Non-pigmented ciliary epithelial cell (primary cell): ENCODE measurements around the gene IGF2.

Experiments used
- DNase-seq: peaks from one replicate; pipeline ENCODE4 v3.0.0-alpha.2; 2010; ENCODE audit warnings: low read depth

The IGF2 gene

DNA sequence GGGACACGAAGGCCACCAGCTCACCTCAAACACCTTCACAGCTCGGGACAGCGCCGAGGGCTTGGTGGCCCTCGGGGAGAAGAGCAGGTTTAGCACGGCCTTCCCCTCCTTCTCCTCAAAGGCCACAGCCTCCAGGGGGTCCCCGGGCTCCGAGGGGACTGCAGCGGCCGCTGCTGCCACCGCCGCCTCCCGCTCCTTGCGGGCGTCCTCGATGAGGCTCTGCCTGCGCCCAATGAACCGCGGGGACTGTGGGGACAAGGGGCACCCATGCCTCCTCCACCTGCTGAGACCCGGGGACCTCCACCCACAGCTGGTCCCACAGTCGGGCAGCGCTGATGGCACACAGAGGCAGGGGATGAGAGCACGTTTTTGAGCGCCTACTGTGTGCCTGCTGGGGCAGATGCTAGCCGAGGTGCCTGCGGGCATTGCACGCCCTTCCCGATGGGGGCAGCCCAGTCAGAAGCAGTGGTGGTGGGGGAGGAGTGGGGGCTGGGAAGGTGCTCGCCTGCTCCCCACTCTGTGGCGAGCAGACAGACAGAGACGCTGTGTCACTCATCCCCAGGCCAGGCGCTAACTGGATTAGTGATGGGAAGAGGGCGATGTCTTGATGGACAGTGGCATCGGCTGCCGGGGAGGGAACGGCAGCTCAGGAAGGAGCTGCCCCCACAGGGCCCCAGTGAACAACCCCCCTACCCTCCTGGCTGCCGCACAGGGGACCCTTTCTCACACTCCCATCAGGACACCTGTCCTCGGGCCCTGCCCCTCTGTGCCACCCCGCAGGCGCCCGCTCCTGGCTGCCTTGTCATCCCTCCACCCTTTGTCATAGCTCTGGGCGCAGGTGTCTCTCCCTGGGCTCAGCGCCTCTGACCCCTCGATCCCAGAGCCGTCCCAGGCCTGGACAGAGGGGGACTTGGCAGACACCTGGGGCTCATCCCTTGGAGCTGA is 30.7 kb upstream of the IGF2 start:
- DNase-seq = no peak

DNA sequence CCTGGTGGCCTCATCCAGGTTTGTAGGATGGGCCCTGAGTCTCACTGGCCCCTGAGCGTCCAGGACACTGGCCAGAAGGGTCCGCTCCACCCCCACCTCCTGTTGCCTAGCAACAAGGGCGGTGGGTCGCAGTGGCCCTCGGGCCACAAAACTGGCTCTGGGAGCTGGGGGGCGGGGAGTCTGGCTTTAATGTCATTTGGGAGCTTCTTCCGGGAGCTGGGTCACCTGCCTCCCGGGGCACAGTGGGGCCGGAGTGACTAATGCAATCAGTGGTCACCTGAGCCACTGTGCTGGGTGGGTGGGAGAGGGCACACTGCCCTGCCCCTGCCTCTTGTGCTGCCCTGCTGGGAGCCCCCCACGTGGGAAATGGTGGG is 29.8 kb upstream of the IGF2 start:
- no peak for DNase-seq

DNA sequence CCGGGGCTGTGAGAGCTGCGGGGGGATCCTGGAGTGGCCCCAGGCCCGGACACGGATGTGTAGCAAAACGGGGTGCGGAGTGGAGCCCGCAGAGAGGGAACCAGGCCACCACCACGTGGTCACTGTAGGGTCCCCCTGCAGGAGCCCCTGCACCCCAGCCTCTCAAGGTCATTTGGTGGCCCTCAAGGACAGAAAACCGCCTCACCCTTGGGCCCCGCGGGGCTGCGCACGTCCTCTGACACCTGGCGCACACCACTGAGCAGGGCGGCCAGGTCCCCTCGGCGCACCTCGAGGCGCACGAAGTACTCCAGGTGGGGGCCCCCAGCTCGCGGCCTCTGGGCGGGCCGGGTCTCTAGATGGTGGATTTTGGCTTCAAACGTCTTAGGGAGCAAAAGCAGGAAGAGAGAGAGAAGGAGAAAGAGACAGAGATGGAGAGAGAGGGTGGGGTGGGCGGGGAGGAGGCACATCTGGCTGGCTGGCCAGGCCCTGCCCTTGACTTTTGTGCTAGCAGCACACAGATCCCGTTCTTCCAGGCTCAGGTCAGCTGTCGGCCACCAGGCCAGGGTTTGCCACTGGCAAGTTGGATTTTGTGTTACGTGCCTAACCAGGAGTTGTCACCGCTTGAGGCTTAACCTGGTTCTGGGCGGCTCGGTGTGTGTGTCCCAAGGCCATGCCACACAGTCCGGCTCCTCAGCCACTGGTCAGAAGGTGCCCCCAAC is 29.3 kb upstream of the IGF2 start:
- DNase-seq = no peak

DNA sequence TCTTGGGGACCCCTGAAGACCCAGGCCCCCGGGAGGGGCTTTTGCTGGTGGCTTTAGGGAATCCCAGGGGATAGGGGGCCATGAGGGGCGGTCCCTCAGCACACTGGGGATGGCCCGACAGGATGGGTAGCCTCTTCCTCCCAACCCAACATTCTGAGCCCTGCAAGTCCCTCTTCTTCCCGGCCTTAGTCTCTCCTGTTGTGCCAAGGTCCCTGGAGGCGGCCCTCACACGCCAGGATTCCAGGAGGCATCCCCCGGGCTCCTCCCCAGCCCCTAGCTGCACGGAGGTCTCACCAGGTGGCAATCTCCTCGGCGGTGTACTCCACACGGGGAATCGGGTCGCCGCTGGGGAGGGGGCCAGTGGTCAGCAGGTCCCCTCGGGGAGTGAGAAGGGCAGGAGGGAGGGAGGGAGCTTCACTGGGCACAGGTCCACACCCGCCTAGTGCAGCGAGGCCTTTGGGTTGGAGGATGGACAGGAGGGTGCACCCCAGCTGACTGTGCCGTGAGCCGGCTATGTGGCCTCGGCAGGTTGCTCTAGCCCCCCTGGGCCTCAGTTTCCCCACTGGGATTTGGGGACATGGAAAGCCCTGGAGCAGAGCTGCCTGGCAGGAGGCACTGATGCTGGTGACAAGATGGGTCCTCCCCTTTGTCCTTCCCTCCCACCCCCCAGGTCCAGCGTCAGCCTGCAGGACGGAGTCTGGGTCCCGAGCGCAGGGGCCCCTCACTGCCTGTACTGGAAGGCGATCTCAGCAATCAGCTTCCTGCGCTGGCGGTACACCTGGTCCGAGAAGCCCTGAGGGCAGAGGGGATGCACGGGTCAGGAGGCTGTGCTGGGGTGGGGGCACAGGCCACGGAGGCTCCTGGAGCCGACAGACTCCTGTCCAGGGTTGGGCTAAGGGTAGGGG is 28.2 kb upstream of the IGF2 start:
- DNase-seq = no peak

DNA sequence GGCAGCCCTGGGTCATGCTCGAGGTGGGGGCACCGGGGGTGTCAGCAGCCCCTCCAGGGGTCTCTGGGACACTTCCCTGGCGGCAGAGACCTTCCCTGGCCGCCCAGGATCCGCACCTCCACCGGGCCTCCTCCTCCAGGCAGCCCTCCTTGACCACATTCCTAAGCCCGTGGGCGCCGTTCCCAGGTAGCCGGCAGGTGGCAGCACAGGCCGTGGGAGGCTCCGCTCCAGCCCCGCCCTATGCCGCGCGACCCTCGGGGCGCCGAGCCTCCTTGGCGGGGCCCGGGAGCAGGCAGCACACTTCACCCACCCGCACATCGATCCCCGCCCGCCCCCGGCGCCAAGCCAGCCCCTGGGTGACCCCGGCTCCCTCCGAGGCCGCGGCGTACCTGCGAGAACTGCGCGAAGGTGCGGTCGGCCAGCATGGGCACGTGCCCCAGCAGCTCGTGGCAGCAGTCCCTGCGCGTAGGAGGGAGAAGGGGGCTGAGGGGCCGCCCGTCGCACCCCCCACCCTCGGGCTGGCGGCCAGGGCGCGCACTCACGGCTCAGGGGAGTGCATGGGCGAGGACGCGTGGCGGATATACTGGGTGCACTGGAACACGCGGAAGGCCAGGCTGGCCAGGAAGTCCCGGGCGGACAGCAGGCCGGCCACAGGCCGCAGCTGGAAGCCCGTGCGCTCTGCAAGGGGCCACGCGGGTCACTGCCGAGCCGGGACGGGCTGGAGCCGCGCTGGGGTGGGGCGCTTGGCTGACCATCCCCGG is 27.1 kb upstream of the IGF2 start:
- DNase-seq = no peak

DNA sequence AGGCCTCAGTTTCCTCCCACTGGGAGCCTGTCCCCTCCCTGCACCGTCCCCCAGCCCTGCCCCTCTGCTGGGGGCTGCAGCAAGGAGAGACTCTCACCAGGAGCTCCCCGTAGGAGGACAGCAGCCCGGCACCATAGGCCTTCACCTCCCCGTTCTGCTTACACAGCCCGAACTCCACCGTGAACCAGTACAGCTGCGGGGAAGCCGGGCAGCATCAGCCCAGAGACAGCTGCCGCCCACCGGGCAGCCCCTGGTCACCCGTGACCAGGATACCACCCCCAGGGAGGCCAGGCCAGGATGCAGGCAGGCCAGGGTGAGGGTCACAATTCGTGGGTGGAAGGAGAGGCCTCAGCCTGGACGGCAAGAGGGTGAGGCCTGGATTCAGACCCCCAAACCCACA is 26.4 kb upstream of the IGF2 start:
- no peak for DNase-seq

DNA sequence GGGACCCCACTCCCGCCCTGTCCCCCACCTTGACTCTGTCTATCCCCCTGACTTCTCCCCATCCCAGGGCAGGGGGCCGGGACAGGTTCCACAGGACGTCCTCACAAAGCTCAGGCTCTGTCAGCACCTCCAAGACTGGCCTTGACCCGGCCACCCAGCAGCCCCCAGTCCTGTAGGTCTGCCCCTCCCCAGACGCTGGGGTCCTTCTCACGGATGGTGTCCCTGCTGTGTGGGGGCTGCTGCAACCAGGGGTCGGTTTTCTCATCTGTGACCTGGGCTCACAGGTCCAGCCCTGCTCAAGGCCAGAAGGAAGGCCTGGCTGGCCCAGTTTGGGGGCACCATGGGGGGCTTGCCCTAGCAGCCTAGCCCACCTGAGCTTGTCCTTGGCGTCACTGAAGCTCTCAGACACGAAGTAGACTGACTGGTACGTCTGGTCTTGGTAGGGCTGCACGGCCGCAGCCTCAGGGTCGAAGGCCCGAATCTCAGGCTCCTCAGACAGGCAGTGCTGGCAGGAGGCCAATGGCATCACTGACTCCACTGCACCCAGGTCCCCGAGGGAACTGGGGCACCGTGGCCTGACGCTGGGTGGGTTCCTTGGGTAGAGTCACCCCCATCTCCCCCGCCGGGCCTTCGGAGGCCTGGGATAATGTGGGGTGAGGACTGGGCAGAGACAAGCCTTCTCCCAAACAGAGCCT is 25.8 kb upstream of the IGF2 start:
- DNase-seq = no peak

DNA sequence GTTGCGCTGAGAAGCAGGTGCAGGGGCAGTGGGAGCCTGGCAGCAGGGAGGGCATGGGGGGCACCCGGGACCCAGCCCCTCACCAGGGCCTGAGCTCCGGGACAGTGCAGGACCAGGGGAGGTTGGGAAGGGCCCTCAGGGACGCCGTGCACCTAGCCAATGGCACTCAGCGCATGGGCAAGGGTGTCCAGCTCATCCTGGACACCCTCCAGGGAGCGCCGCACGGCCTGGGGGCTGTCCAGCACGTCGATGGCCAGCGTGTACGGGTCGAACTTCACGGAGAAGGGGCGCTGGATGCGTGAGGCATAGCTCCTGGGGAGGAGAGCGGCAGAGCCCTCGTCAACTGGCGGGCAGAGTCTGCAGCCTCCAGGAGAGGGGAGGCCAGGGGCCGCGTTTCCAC is 24.9 kb upstream of the IGF2 start:
- no peak for DNase-seq

DNA sequence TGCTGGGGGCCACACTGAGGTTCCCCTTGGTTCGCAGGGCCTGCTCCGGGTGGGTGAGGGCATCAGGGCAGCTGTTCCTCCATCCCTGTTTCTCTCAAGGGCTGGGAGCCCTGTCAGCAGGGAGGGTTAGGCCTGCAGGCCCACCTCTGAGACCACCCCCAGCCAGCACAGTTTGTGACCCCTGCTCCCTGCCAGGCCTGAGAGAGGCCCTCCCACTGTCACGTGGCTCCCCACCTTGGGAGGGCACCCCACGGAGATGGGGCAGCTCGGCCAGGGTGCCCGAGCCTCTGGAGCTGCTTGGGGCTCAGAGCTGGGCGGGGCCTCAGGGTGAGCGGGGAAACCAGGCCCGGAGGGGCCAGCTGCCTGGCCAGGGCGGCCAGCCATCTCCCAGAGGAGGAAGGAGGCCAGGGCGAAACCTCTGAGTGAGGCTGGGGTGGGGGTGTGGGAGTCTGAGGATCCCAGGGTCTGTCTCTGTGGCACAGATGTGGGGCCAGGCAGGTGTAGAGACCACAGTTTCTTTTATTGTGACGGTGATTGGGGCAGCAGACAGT is 24.3 kb upstream of the IGF2 start:
- DNase-seq = no peak

DNA sequence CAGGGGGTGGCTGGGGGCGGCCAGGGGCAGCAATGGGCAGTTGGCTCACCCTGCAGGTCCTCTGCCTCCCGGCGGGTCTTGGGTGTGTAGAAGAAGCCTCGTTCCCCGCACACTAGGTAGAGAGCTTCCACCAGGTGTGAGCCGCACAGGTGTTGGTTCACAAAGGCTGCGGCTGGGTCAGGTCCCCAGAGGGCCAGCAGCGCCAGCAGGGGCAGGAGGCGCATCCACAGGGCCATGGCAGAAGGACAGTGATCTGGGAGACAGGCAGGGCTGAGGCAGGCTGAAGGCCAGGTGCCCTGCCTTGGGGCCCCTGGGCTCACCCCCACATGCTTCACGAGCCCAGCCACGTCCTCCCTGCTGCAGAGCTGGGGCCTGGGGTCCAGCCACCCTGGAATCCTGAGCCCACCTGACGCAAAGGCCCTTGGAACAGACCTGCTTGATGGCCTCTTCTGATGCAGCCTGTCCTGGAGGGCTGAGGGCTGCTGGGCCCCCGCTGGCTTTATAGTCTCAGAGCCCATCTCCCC is 21.6 kb upstream of the IGF2 start, which contains the start of gene INS:
Gene INS, minus strand, starts transcription at position 474 of the 524 bp plus-strand sequence. Its CDS starts 238 bp downstream, at position 236.
- DNase-seq = no peak

DNA sequence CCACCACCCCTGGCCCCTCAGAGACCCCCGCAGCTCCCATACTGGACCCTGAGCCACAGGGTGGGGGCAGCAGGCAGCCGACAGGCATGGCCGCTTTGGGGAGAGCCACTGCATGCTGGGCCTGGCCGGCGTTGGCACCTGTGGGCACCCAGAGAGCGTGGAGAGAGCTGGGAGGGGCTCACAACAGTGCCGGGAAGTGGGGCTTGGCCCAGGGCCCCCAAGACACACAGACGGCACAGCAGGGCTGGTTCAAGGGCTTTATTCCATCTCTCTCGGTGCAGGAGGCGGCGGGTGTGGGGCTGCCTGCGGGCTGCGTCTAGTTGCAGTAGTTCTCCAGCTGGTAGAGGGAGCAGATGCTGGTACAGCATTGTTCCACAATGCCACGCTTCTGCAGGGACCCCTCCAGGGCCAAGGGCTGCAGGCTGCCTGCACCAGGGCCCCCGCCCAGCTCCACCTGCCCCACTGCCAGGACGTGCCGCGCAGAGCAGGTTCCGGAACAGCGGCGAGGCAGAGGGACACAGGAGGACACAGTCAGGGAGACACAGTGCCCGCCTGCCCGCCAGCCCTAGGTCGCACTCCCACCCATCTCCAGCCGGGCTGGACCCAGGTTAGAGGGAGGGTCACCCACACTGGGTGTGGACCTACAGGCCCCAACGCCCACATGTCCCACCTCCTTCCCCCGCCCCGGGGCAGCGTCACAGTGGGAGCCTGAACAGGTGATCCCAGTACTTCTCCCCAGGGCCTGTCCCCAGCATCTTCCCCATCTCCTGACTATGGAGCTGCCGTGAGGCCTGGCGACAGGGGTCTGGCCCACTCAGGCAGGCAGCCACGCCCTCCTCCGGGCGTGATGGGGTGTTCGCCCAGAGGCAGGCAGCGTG is 20.6 kb upstream of the IGF2 start:
- DNase-seq = no peak

DNA sequence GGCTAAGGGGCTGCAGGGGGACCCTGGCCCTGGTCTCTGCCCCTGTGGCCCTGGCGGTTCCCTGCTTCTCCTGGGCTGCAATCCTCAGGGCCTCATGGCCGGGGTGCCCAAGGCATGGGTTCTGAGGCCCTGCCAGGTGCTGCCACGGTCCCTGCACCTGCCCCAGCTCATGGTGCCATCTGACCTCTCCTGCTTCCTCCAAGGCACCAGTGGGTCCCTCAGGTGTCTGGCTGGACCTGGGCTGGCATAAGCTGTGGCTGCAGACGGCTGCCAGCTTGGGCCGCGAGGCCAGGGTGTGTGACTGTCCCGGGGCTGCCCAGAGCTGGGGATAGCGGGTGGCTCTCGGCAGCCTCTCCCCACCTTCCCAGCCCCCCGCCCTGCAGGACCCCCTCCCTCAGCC is 19.8 kb upstream of the IGF2 start:
- no peak for DNase-seq

DNA sequence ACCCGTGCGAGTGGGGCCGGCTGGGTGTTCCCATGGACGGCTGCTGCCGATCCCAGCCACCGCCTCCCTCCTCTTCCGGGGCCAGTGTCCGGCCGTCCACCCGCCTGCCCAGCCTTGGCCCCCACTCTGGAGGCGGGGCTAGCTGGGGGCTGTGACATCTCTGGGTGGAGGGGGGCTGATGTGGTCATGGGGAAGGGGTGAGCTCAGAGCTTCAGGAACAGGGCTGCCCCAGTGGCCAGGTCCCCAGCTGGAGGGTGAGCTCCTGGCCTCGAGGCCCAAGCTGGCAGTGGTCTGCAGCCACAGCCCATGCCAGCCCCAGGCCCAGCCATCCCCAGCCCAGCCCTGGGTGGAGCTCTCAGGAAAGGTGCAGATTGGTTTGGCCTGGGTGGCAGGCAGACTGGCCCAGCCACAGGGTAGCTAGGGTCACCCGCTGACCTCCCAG is 19.1 kb upstream of the IGF2 start:
- no peak for DNase-seq

DNA sequence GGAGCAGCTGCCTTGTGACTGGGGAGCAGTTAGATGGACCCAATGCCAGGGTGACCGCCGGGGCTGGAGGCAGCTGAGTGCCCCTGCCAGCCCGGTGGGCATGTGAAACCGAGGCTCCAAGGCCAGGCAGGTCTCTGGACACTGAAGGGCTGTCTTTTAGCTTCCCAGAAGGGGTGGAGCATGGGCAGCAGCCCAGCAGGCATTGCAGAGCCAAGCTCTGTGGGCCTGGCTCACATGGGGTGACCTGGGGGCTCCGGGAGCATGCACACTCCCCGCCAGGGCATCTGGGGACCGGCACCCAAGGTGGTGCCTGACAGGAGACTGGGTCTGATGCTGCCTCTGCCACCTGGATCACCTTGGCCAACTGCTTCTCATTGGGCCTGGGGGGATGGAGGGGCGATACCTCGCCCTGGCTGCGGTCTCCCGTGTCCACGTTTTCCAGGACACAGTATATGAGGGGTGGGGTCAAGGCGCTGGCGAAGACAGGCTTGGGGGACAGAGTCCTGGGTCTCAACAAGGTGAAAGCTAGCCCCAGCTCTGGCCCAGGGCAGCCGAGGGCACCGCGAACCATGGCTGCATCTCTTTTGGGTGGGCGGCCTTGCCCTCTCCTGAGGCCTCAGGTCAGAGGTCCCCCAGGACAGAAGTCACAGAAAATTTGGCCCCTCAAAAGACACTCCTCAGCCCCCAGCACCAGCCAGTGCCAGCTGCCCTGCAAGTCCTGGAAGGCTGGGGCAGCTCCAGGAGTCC is 18.3 kb upstream of the IGF2 start:
- no peak for DNase-seq

DNA sequence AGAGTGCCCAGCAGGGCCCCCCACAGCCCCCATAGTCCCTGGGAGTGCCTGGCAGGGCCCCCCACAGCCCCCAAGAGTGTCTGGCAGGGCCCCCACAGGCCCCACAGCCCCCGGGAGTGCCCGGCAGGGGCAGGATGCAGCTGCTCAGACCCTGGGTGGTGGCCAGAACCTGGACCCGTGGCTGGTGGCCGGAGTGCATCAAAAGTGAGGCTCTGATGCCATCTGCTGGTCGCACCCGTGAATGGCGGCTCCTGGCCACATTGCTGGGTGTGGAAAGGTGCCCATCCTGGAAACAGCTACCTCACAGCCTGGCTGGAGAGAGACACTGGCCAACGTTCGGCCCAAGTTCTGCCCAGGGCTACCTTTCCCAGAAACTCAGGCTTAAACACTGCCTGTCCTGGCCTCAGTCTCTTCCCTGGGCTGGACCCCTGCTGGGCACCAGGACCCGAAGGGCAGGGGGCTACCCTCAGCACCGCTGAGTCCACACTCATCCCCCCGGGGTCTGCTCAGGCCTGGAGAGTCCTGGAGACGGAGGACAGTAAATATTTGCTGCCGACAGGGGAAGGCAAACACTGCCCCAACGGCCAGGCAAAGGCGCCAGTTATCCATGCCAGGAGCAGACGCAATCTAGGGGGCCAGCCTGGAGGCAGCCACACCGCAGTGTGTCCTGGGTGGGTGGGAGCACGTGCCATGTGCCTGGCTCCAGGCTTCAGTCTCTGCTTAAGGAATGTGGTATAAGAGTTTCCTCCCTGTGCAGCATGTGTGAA is 17.4 kb upstream of the IGF2 start:
- no peak for DNase-seq

DNA sequence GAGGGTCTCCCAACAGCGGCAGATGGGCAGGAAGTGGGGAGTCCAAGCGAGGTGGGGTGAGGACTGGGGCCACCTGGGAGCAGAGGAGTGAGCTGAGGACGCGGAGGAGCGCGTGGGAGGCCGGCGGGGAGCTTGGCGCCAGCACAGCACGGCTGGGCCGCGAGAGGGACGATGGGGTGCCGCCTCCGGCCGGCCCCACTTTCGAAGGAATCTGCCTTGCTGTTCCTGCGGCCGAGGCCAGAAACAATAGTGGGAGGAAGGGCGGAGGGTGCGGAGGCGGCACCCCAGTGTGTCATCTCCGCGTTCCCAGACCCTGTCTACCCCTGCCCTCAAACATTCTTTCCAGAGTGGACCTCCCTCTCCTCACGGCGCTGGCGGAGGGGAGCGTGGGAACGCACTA is 16.3 kb upstream of the IGF2 start:
- no peak for DNase-seq

DNA sequence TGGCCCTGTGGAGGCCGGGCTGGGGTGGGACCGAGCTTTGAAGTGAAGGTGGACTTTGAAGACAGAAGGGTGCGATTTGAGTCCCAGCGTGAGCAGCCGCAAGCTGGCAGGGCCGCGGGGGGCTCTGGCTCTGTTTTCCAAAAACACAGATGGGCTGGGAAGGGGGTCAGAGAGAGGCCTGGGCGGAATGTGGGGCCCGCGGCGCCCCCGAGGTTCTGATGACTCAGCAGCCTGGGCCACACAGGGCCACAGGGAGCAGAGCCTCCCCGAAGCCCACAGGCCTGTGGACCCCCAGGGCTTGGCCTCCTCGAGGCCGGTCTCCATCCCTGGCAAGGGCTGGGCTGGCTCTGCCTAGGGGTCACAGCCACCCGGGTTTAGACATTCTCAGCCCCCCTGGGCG is 15.7 kb upstream of the IGF2 start:
- DNase-seq = no peak

DNA sequence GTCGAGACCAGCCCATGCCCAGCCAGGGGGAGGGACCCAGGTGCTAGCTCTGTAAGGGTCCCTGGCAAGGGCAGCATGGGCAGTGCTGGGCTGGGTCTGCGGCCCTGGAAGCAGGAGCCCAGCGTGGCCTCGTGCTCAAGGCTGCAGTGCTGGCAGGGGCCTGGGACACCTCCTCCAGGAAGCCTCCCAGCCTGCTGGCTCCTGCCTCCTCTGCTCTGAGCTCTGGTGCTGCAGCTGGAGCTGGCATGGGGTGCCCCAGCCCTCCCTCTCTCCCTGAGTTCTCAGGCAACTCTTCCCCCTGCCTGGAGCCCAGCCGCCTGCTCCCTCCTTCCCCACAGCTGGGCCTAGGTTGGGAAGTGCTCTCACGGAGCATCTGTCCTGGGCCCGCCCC is 15.0 kb upstream of the IGF2 start:
- DNase-seq = no peak
